ENCODE data around the gene MSI2.

MSI2 gene

DNA sequence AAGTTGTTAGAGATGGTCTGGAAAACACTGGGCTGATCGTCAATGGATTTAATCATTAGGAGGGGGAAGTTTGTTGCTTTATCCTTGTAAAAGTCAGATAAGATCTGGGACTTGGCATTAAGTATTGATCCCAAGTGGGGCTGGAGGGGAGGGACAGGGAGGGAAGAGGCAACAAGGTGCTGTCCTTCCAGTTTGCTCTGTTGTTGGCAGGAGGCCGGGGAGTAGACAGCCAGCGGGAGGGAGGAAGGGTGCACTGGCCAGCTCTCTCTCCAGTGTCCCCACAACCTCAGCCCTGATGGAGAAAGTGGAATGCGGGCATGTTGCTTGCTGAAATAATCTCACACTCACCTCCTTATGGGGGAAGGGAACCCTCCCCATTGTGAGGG is 278.5 kb downstream of the MSI2 start:
- no peak for DNase-seq (ENCODE audit: extremely low spot score)
- TF ChIP-seq FOXM1 (IDR thresholded peaks at IDR 0.05; ENCODE audit: borderline replicate concordance): no peak
- TF ChIP-seq L3MBTL2 (conservative IDR thresholded peaks at IDR 0.05): no peak
- TF ChIP-seq CTBP1 (IDR thresholded peaks at IDR 0.05; ENCODE audit: borderline replicate concordance): no peak
- TF ChIP-seq FOXA1 (IDR thresholded peaks at IDR 0.05): no peak
- TF ChIP-seq ELF4 (IDR thresholded peaks at IDR 0.05): no peak
- TF ChIP-seq TARDBP (IDR thresholded peaks at IDR 0.05): no peak
- no peak for TF ChIP-seq HDGF (IDR thresholded peaks at IDR 0.05; ENCODE audit: borderline replicate concordance)
- TF ChIP-seq SP1 (IDR thresholded peaks at IDR 0.05): no peak
- no peak for TF ChIP-seq NFRKB (IDR thresholded peaks at IDR 0.05)
- TF ChIP-seq LEF1 (IDR thresholded peaks at IDR 0.05; ENCODE audit: borderline replicate concordance): no peak
- TF ChIP-seq FOXK2 (IDR thresholded peaks at IDR 0.05): no peak
- CTCF ChIA-PET: interaction anchor here (2.1 kb wide), 1 partner anchor 292 kb away, joined by 6 read pairs; no protein-coding TSS in a partner anchor
- POLR2A ChIA-PET: no interaction called here

DNA sequence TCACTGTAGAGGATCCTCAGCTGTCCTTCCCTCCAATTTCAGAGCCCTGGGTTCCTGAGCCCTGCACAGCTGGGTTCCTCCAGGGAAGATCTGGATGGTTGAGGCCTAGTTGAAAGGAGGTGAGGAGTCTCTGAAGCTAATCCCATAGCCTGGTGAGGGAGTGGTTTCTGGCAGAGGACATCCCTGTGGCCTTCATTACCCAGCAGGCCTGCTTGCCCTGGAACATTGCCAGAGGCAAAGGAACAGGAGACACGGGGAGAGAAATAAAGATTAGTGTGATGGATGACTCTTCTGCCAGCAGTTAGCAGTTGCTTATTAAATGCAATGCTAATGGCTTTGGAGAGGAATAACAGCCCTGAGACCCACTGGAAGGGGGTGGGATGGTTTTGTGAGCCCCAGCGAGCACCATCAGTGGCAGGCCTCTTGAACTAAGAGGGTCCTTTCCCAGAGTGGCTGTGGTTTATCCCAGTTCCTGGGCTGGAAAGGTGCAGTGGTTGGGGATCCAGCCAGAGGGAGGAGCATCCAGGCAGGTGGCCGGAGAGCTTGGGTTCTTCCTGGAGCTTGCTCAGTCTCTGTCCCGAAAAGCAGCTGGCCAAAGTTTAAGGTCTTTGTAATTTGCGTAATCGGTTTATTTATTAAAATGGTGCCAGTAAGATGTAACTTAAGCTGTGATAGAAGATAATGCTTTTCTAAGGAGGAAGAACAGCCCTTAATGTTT is 279.1 kb downstream of the MSI2 start:
- TF ChIP-seq FOXM1 (IDR thresholded peaks at IDR 0.05; ENCODE audit: borderline replicate concordance): no peak
- no peak for TF ChIP-seq TARDBP (IDR thresholded peaks at IDR 0.05)
- no peak for TF ChIP-seq LEF1 (IDR thresholded peaks at IDR 0.05; ENCODE audit: borderline replicate concordance)
- no peak for TF ChIP-seq NFRKB (IDR thresholded peaks at IDR 0.05)
- no peak for TF ChIP-seq ZNF384 (IDR thresholded peaks at IDR 0.05)
- TF ChIP-seq FOXA1 (IDR thresholded peaks at IDR 0.05): no peak
- no peak for TF ChIP-seq L3MBTL2 (conservative IDR thresholded peaks at IDR 0.05)
- no peak for TF ChIP-seq ELF4 (IDR thresholded peaks at IDR 0.05)
- TF ChIP-seq, protein P1, sequence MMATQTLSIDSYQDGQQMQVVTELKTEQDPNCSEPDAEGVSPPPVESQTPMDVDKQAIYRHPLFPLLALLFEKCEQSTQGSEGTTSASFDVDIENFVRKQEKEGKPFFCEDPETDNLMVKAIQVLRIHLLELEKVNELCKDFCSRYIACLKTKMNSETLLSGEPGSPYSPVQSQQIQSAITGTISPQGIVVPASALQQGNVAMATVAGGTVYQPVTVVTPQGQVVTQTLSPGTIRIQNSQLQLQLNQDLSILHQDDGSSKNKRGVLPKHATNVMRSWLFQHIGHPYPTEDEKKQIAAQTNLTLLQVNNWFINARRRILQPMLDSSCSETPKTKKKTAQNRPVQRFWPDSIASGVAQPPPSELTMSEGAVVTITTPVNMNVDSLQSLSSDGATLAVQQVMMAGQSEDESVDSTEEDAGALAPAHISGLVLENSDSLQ (IDR thresholded peaks at IDR 0.05): peak; percentile 95
- TF ChIP-seq HDGF (IDR thresholded peaks at IDR 0.05; ENCODE audit: borderline replicate concordance): 0 out of 2 replicates have a peak, but pooled peaks have one; percentile 39
- TF ChIP-seq FOXK2 (IDR thresholded peaks at IDR 0.05): no peak
- TF ChIP-seq CTBP1 (IDR thresholded peaks at IDR 0.05; ENCODE audit: borderline replicate concordance): peak; percentile 30; the same call in 1 of the 2 replicates
- no peak for TF ChIP-seq SUZ12 (IDR thresholded peaks at IDR 0.05)
- no peak for TF ChIP-seq BHLHE40 (IDR thresholded peaks at IDR 0.05; ENCODE audit: borderline replicate concordance)
- no peak for TF ChIP-seq ARNT (IDR thresholded peaks at IDR 0.05)
- TF ChIP-seq SP1 (IDR thresholded peaks at IDR 0.05): no peak
- ChIA-PET CTCF (interaction anchor here (2.1 kb wide), 1 partner anchor 292 kb away, joined by 6 read pairs; no protein-coding TSS in a partner anchor), POLR2A (no interaction called here)
- DNase-seq (ENCODE audit: extremely low spot score): peak; percentile 79

DNA sequence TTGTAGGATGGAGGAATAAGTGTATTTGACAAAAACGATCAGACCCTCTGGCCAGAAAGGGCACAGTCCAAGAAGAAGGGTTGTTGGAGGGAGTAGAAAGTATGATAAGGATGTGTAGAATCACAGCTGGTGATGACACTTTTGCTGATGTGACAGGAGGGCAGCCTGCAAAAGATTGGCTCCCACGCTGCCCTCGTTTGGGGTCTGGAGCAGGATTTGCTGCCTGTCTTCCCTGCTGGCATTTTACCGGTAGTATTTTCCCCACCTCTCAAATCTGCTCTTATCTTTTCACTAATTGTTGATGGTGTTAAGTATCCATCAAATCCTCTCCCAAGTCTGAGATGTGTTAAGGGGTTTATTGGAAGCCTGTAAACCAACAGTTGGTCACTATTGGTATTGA is 280.0 kb downstream of the MSI2 start:
- POLR2A ChIA-PET: no interaction called here
- CTCF ChIA-PET: interaction anchor here (1.2 to 3.1 kb wide), 3 partner anchors 16 to 293 kb away, joined by 4 to 18 read pairs (median 6); no protein-coding TSS in a partner anchor
- no peak for DNase-seq (ENCODE audit: extremely low spot score)
- TF ChIP-seq BHLHE40 (IDR thresholded peaks at IDR 0.05; ENCODE audit: borderline replicate concordance) (no peak), FOXK2 (IDR thresholded peaks at IDR 0.05) (no peak), ZNF384 (IDR thresholded peaks at IDR 0.05) (no peak), NFRKB (IDR thresholded peaks at IDR 0.05) (no peak), ARNT (IDR thresholded peaks at IDR 0.05) (no peak), CTBP1 (IDR thresholded peaks at IDR 0.05; ENCODE audit: borderline replicate concordance) (no peak)

DNA sequence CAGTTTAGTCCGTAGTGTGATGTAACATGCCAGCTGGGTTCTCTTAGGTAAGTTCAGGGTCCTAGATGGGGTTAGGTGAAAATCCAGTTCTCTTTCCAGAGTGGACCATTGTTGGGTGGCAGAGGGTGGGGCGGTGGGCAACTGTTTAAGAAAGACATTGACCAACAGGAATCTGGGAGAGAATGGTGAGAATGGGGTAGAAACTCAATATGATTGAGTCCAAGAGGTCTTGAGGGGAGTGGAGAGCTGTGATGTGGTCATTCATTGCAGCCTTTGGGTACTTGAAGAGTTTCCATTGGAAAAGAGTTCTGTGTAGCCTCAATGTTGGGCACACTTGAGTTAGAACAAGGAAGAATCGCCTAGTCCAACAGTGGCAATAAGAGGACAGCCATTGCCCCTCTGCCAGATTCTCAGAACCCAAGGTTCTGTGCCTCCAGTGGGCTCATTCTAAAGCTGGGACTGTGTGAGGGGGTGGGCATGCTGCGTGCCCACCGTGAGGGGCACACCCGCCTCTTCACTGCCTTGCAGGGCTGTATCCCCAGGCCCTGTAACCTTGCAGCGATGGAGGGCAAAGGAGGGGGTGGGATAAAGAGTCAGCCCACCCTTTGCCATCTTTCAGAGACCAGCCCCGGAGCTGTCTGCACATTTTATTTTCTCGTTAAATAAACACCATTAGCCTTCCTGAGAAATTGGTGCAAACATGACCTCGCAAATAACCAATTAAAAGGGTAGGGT is 280.6 kb downstream of the MSI2 start:
- ChIA-PET CTCF (interaction anchor here (1.2 to 3.1 kb wide), 3 partner anchors 16 to 294 kb away, joined by 4 to 18 read pairs (median 6); no protein-coding TSS in a partner anchor), POLR2A (no interaction called here)
- TF ChIP-seq HDGF (IDR thresholded peaks at IDR 0.05; ENCODE audit: borderline replicate concordance) (no peak), FOXM1 (IDR thresholded peaks at IDR 0.05; ENCODE audit: borderline replicate concordance) (no peak), LEF1 (IDR thresholded peaks at IDR 0.05; ENCODE audit: borderline replicate concordance) (no peak), SP1 (IDR thresholded peaks at IDR 0.05) (no peak), ZNF384 (IDR thresholded peaks at IDR 0.05) (no peak), FOXA1 (IDR thresholded peaks at IDR 0.05) (no peak), ELF4 (IDR thresholded peaks at IDR 0.05) (no peak)

DNA sequence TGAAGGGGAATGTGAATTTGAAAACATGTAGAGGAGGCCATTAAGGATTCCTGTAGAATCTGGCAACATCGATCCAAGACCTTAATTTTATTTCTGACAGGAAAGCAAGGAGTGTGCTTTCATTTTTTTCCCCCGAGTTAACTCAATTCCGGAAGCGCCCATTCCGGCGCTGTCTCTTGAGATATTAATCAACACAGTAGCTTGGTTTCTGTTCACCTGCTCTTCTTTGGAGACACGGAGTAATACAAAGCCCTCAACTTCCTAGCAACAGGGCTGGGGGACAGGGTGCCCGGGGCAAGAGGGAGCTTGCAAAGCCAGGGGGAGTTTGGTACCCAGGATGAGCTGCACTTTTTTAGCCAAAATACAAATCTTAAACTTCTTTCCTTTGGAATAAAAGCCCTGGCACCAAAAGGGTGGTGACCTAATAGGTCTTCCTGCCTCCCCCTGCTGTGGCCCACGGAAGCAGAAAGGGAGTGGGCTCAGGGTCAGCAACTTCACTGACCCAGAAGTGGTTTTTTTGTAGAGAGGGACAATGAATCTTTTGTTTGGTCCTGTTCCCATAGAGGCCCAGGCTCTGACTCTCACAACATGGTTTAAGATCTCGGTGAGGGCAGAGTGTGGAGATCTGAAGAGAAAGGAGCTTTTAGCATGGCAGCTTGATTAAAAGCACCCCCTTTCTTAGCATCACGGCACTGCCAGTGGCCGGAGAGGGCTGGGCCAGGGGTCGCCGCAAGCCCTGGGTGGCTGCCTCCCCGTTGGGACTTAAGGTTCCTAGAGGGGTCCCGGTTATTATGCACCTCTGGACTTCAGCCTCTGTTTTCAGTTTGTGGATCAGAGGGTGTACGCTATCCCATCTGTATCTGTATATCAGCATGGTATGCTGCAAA is 281.4 kb downstream of the MSI2 start:
- no peak for TF ChIP-seq ELF4 (IDR thresholded peaks at IDR 0.05)
- TF ChIP-seq FOXM1 (IDR thresholded peaks at IDR 0.05; ENCODE audit: borderline replicate concordance): no peak
- TF ChIP-seq FOXK2 (IDR thresholded peaks at IDR 0.05): no peak
- no peak for TF ChIP-seq HDGF (IDR thresholded peaks at IDR 0.05; ENCODE audit: borderline replicate concordance)
- TF ChIP-seq TARDBP (IDR thresholded peaks at IDR 0.05): no peak
- no peak for TF ChIP-seq CTBP1 (IDR thresholded peaks at IDR 0.05; ENCODE audit: borderline replicate concordance)
- TF ChIP-seq BHLHE40 (IDR thresholded peaks at IDR 0.05; ENCODE audit: borderline replicate concordance): no peak
- TF ChIP-seq NFRKB (IDR thresholded peaks at IDR 0.05): no peak
- TF ChIP-seq L3MBTL2 (conservative IDR thresholded peaks at IDR 0.05): no peak
- POLR2A ChIA-PET: interaction anchor here (0.6 to 1.4 kb wide), 2 partner anchors 16 to 280 kb away, joined by 3 to 4 read pairs; no protein-coding TSS in a partner anchor
- CTCF ChIA-PET: interaction anchor here (1.1 to 3.1 kb wide), 2 partner anchors 15 to 40 kb away, joined by 3 to 18 read pairs; no protein-coding TSS in a partner anchor
- DNase-seq (ENCODE audit: extremely low spot score): no peak

More for the DNA sequence above, 280.6 kb downstream of the MSI2 start:
- DNase-seq (ENCODE audit: extremely low spot score): no peak

Data from HEK293T (cell line).